ENCODE results near the gene ARHGEF11.
"Not testable (repeated sequence)": the region's sequence is repeated elsewhere in the genome, so short reads cannot be mapped to it uniquely, and the experiment has no call there.

Gene ARHGEF11

GRCh38 chr1:156927215-156928042 is 118.1 kb downstream of the ARHGEF11 start:
- no peak for DNase-seq

- DNase-seq: not testable (repeated sequence)
Measured at GRCh38 chr1:156926695-156927094, 118.8 kb downstream of the ARHGEF11 start.

GRCh38 chr1:156926175-156926574 is 119.4 kb downstream of the ARHGEF11 start:
- DNase-seq: no peak

- no peak for DNase-seq
Measured at GRCh38 chr1:156925154-156926010, 120.2 kb downstream of the ARHGEF11 start.

GRCh38 chr1:156924478-156925153 is 120.9 kb downstream of the ARHGEF11 start:
- DNase-seq: no peak

GRCh38 chr1:156923670-156924477 is 121.7 kb downstream of the ARHGEF11 start:
- DNase-seq: no peak

- DNase-seq: no peak
Measured at GRCh38 chr1:156922986-156923669, 122.4 kb downstream of the ARHGEF11 start.

GRCh38 chr1:156921053-156921529 is 124.5 kb downstream of the ARHGEF11 start:
- no peak for DNase-seq

- no peak for DNase-seq
Measured at GRCh38 chr1:156920233-156921052, 125.1 kb downstream of the ARHGEF11 start, which contains the start of gene LRRC71. Gene LRRC71 (plus strand): TSS chr1:156920632. CDS start chr1:156920804, 172 bp downstream.

GRCh38 chr1:156914440-156914856 is 131.1 kb downstream of the ARHGEF11 start:
- no peak for DNase-seq

- DNase-seq: no peak
Measured at GRCh38 chr1:156913809-156914387, 131.6 kb downstream of the ARHGEF11 start.

GRCh38 chr1:156912861-156913808 is 132.4 kb downstream of the ARHGEF11 start:
- DNase-seq: no peak

- DNase-seq: no peak
Measured at GRCh38 chr1:156912310-156912709, 133.2 kb downstream of the ARHGEF11 start.

GRCh38 chr1:156911577-156912298 is 133.8 kb downstream of the ARHGEF11 start:
- no peak for DNase-seq

- no peak for DNase-seq
Measured at GRCh38 chr1:156910309-156910782, 135.2 kb downstream of the ARHGEF11 start.

- no peak for DNase-seq
Measured at GRCh38 chr1:156909671-156910070, 135.9 kb downstream of the ARHGEF11 start.

- no peak for DNase-seq
Measured at GRCh38 chr1:156908955-156909354, 136.6 kb downstream of the ARHGEF11 start.

- DNase-seq: no peak
Measured at GRCh38 chr1:156908541-156908940, 137.0 kb downstream of the ARHGEF11 start.
